NB4 (cell line): ENCODE measurements around the gene RPL18A.

Experiments
- DNase-seq: peaks from one replicate; pipeline ENCODE4 v3.0.0; 2010; ENCODE audit warnings: low read depth
- H3K4me3 ChIP-seq: one replicate; pipeline ENCODE4 v1.5.1; 2011; ENCODE audit warnings: mild to moderate bottlenecking, low read depth, low read length, moderate library complexity
- MAX ChIP-seq: IDR thresholded peaks from 2 replicates; pipeline ENCODE4 v1.6.1; 2011; ENCODE audit warnings: low read depth, low read length
- MYC ChIP-seq: IDR thresholded peaks from 2 replicates; pipeline ENCODE4 v1.6.1; 2011; ENCODE audit warnings: low read depth, low read length
- POLR2A ChIP-seq: IDR thresholded peaks from 2 replicates; pipeline ENCODE4 v1.6.1; 2011; ENCODE audit warnings: mild to moderate bottlenecking; ENCODE audit not compliant: insufficient read length; ENCODE audit errors: extremely low read depth
- TF ChIP-seq, protein P1 (sequence below): IDR thresholded peaks from one replicate; pipeline ENCODE4 v1.5.1; 2012; ENCODE audit warnings: low read depth, low read length

Gene RPL18A

GRCh38 chr19:17843292-17843827, 16.4 kb upstream of the RPL18A start:
- no peak overlapping the region for H3K4me3 ChIP-seq
- TF ChIP-seq POLR2A (no peak), MAX (no peak), MYC (no peak)
- TF ChIP-seq, protein P1, sequence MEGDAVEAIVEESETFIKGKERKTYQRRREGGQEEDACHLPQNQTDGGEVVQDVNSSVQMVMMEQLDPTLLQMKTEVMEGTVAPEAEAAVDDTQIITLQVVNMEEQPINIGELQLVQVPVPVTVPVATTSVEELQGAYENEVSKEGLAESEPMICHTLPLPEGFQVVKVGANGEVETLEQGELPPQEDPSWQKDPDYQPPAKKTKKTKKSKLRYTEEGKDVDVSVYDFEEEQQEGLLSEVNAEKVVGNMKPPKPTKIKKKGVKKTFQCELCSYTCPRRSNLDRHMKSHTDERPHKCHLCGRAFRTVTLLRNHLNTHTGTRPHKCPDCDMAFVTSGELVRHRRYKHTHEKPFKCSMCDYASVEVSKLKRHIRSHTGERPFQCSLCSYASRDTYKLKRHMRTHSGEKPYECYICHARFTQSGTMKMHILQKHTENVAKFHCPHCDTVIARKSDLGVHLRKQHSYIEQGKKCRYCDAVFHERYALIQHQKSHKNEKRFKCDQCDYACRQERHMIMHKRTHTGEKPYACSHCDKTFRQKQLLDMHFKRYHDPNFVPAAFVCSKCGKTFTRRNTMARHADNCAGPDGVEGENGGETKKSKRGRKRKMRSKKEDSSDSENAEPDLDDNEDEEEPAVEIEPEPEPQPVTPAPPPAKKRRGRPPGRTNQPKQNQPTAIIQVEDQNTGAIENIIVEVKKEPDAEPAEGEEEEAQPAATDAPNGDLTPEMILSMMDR, result no peak
- DNase-seq, result no peak

- no peak overlapping the region for H3K4me3 ChIP-seq
- TF ChIP-seq MAX (no peak), MYC (no peak), POLR2A (no peak)
- TF ChIP-seq, protein P1, result no peak
- DNase-seq, result no peak
These were observed 15.7 kb upstream of the RPL18A start for GRCh38 chr19:17843908-17844490.

GRCh38 chr19:17846146-17846545, 13.6 kb upstream of the RPL18A start:
- no peak overlapping the region for H3K4me3 ChIP-seq
- TF ChIP-seq POLR2A, result no peak
- TF ChIP-seq, protein P1, result no peak
- no peak for TF ChIP-seq MYC
- no peak for TF ChIP-seq MAX
- no peak for DNase-seq

- no peak within 1 kb of the TSS for H3K4me3 ChIP-seq
- DNase-seq, result no peak
- TF ChIP-seq MAX, result no peak
- TF ChIP-seq, protein P1, result no peak
- no peak for TF ChIP-seq POLR2A
- TF ChIP-seq MYC, result no peak
These were observed 12.0 kb upstream of the RPL18A start, which contains the start of gene JAK3 for GRCh38 chr19:17847538-17848366. JAK3 (minus strand) TSS chr19:17847982; CDS start chr19:17844417, 3,565 bp downstream.

GRCh38 chr19:17848595-17849292, 11.0 kb upstream of the RPL18A start:
- H3K4me3 ChIP-seq, result no peak overlapping the region

More at GRCh38 chr19:17848595-17849292, 11.0 kb upstream of the RPL18A start:
- TF ChIP-seq POLR2A (no peak), MYC (no peak), MAX (no peak)
- TF ChIP-seq, protein P1, result no peak
- DNase-seq, result no peak
